ENCODE results near the gene LRRTM3.

LRRTM3 gene

GRCh38 chr10:67046507-67046906 lies 120.7 kb downstream of the LRRTM3 start:
- TF ChIP-seq FOXP2 (optimal IDR thresholded peaks at IDR 0.05; ENCODE audit: borderline replicate concordance, extremely low read depth, extremely low read length, insufficient read depth) (no peak), POLR2AphosphoS5 (IDR thresholded peaks at IDR 0.05; ENCODE audit: low read depth, low read length) (no peak), SIN3A (IDR thresholded peaks at IDR 0.05; ENCODE audit: borderline replicate concordance, insufficient read depth, low read length) (no peak)

- TF ChIP-seq REST (IDR thresholded peaks at IDR 0.05; ENCODE audit: insufficient read depth in 1 of 2, low read depth in 2 of 2, low read length in 2 of 2) (no peak), TAF1 (IDR thresholded peaks at IDR 0.05; ENCODE audit: borderline replicate concordance, insufficient read depth, low read length) (no peak), POLR2AphosphoS5 (IDR thresholded peaks at IDR 0.05; ENCODE audit: low read depth, low read length) (no peak), FOXP2 (optimal IDR thresholded peaks at IDR 0.05; ENCODE audit: borderline replicate concordance, extremely low read depth, extremely low read length, insufficient read depth) (no peak), SIN3A (IDR thresholded peaks at IDR 0.05; ENCODE audit: borderline replicate concordance, insufficient read depth, low read length) (no peak)
Observed at GRCh38 chr10:67049988-67050387, 124.2 kb downstream of the LRRTM3 start.

GRCh38 chr10:67050415-67050814 lies 124.6 kb downstream of the LRRTM3 start:
- TF ChIP-seq REST (IDR thresholded peaks at IDR 0.05; ENCODE audit: insufficient read depth in 1 of 2, low read depth in 2 of 2, low read length in 2 of 2) (no peak), SIN3A (IDR thresholded peaks at IDR 0.05; ENCODE audit: borderline replicate concordance, insufficient read depth, low read length) (no peak), POLR2AphosphoS5 (IDR thresholded peaks at IDR 0.05; ENCODE audit: low read depth, low read length) (no peak)

- no peak for TF ChIP-seq SIN3A (IDR thresholded peaks at IDR 0.05; ENCODE audit: borderline replicate concordance, insufficient read depth, low read length)
- TF ChIP-seq TAF1 (IDR thresholded peaks at IDR 0.05; ENCODE audit: borderline replicate concordance, insufficient read depth, low read length): no peak
- TF ChIP-seq REST (IDR thresholded peaks at IDR 0.05; ENCODE audit: insufficient read depth in 1 of 2, low read depth in 2 of 2, low read length in 2 of 2): no peak
- no peak for TF ChIP-seq POLR2AphosphoS5 (IDR thresholded peaks at IDR 0.05; ENCODE audit: low read depth, low read length)
- no peak for TF ChIP-seq FOXP2 (optimal IDR thresholded peaks at IDR 0.05; ENCODE audit: borderline replicate concordance, extremely low read depth, extremely low read length, insufficient read depth)
Observed at GRCh38 chr10:67072654-67073053, 146.8 kb downstream of the LRRTM3 start.

GRCh38 chr10:67075491-67075971 lies 149.7 kb downstream of the LRRTM3 start:
- TF ChIP-seq FOXP2 (optimal IDR thresholded peaks at IDR 0.05; ENCODE audit: borderline replicate concordance, extremely low read depth, extremely low read length, insufficient read depth) (no peak), SIN3A (IDR thresholded peaks at IDR 0.05; ENCODE audit: borderline replicate concordance, insufficient read depth, low read length) (no peak), TAF1 (IDR thresholded peaks at IDR 0.05; ENCODE audit: borderline replicate concordance, insufficient read depth, low read length) (no peak), REST (IDR thresholded peaks at IDR 0.05; ENCODE audit: insufficient read depth in 1 of 2, low read depth in 2 of 2, low read length in 2 of 2) (no peak), POLR2AphosphoS5 (IDR thresholded peaks at IDR 0.05; ENCODE audit: low read depth, low read length) (no peak)
